Adrenal gland (tissue), 12 donors: ENCODE data around the gene ADAMTS18. TPM values are rescaled to one million over a fixed set of nuclear protein-coding genes. Genes with fewer than 3 reads are reported as not detected.

Source experiments
- DNase-seq, 7 donors: peaks; one replicate each; pipeline ENCODE4 v3.0.0-alpha.2; 2019 to 2020
- H3K27ac ChIP-seq, 5 donors: fragments of 200-600 bp; sonication (generic) in 4 of 5; 1 replicate in 3 of 5; 2 replicates in 2 of 5; pipeline versions ENCODE4 v1.5.1 to v1.8.0; 2016 to 2020; ENCODE audit warnings: mild to moderate bottlenecking in 1 of 5
- H3K27me3 ChIP-seq: fragments of 200-600 bp; 2 replicates; pipeline ENCODE4 v1.8.0; 2021
- H3K36me3 ChIP-seq, 2 donors: fragments of 200-600 bp; replicated peaks in 1 of 2; 1 replicate in 1 of 2; 2 replicates in 1 of 2; pipeline versions ENCODE4 v1.5.1 to v1.8.0; 2018 to 2022
- H3K4me1 ChIP-seq, 2 donors: fragments of 200-600 bp; replicated peaks in 1 of 2; 1 replicate in 1 of 2; 2 replicates in 1 of 2; pipeline versions ENCODE4 v1.5.1 to v1.8.0; 2018 to 2021
- H3K4me3 ChIP-seq, 4 donors: fragments of 200-600 bp; sonication (generic) in 3 of 4; one replicate each; pipeline ENCODE4 v1.5.1; 2016 to 2018
- H3K9me3 ChIP-seq, 3 donors: fragments of 200-600 bp; sonication (generic) in 1 of 3; replicated peaks in 1 of 3; 1 replicate in 2 of 3; 2 replicates in 1 of 3; pipeline versions ENCODE4 v1.5.1 to v1.8.0; 2016 to 2021
- CTCF ChIP-seq, 6 experiments: fragments of 450-650 bp in 4 of 6; fragments of 200-600 bp in 2 of 6; sonication (generic) in 1 of 6; IDR thresholded peaks; 1 replicate in 5 of 6; 2 replicates in 1 of 6; pipeline versions ENCODE4 v1.5.1 to v1.8.0; 2016 to 2021; ENCODE audit warnings: antibody characterized with exemption in 6 of 6, mild to moderate bottlenecking in 2 of 6, moderate library complexity in 1 of 6
- POLR2A ChIP-seq, 2 donors: fragments of 450-650 bp; IDR thresholded peaks; one replicate each; pipeline ENCODE4 v1.6.1; 2017; ENCODE audit warnings: antibody characterized with exemption in 2 of 2, mild to moderate bottlenecking in 2 of 2, moderate library complexity in 1 of 2
- WGBS, 4 donors: extraction: QIAGEN DNeasy Blood & Tissue Kit in 2 of 4; methylation state at CpG; one replicate each; pipeline versions ENCODE4 v1.1.5 to v1.1.7; 2013 to 2017; 5-methylcytosine and 5-hydroxymethylcytosine counted together
- intact Hi-C, 2 donors: fragments of 100-400 bp; cut with DNase I; formaldehyde crosslinking; loops; one replicate each; pipeline versions ENCODE4 v1.14.1 to v1.15.0; 2022 to 2023
- polyA plus RNA-seq, 3 donors: library from polyadenylated mRNA; stranded (reverse); fragments of 200-250 nt in 2 of 3; fragments of 350-450 nt in 1 of 3; fragmentation: Illumina TruSeq in 1 of 3; extraction: RNeasy Lipid Tissue Mini Kit (QIAGEN cat#74804) in 1 of 3; gene quantifications; one replicate each; pipeline ENCODE4 v1.2.3, GENCODE V29; 2013 to 2014
- total RNA-seq, 9 donors: library from RNA; depleted of rRNA in 4 of 9; stranded (reverse); fragments of >200 nt in 4 of 9; fragments of 120-200 nt in 1 of 9; fragmentation: NEBNext Ultra II Directional in 1 of 9; extraction: Animal tissue kit (Norgen Biotek cat#: 25700) in 1 of 9; gene quantifications; one replicate each; pipeline versions ENCODE4 v1.1.0 to v1.2.4, GENCODE V29; 2013 to 2023
- donor health status: healthy with polysubstance abuse.
- donor health status: Bipolar disorder and iron deficiency.
- donor health status: DM: yes; HTN: yes; CAD: no.
- donor health status: DM: no; HTN: no; CAD: no.
- donor health status: DM: no; HTN: no; CAD: no.
- donor health status: DM: yes; HTN: yes; CAD: no.

ADAMTS18 gene
- total and polyA plus RNA-seq, 12 donors, result 0.10 to 0.32 (median 0.11) TPM; not detected in 9

GRCh38 chr16:77322757-77323156 lies 112.1 kb downstream of the ADAMTS18 start:
- DNase-seq, result no peak
- no peak for TF ChIP-seq CTCF (IDR thresholded peaks at IDR 0.05)
- TF ChIP-seq POLR2A (IDR thresholded peaks at IDR 0.05), result no peak
- H3K27ac ChIP-seq, result no peak overlapping the region
- intact Hi-C loops, result no loop called here
- H3K27me3 ChIP-seq, result no peaks in the 10 kb centered on the region
- no peaks in the 10 kb centered on the region for H3K36me3 ChIP-seq
- H3K4me3 ChIP-seq, result no peak overlapping the region
- H3K9me3 ChIP-seq, result no peaks in the 10 kb centered on the region
- 42 to 49% (median 46%) methylated on average over 2 of the region's 2 CpGs for WGBS, 4 donors
- no peaks in the 10 kb centered on the region for H3K4me1 ChIP-seq

DNA sequence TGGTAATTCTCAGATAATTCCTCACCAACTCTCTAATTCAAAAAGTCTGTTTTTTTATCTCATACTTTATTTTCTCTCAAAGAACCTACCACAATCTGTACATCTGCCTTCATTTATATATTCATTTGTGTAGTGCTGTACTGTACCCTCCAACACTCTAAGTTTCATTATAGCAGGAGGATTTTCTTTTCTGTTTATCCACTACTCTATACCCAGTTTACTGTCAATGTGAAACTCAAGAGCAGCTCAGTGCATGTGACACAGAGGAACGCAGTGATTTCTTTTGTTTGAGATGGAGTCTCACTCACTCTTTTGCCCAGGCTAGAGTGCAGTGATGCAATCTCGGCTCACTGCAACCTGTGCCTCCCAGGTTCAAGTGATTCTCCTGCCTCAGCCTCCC lies 117.8 kb downstream of the ADAMTS18 start:
- no peaks in the 10 kb centered on the region for H3K36me3 ChIP-seq
- intact Hi-C loops, result no loop called here
- no peak for TF ChIP-seq CTCF (IDR thresholded peaks at IDR 0.05)
- no peak for TF ChIP-seq POLR2A (IDR thresholded peaks at IDR 0.05)
- H3K4me1 ChIP-seq, result no peaks in the 10 kb centered on the region
- no peak for DNase-seq
- H3K4me3 ChIP-seq, result no peak overlapping the region
- WGBS, 4 donors, result 70 to 89% (median 78%) methylated on average over 2 of the region's 2 CpGs
- no peaks in the 10 kb centered on the region for H3K9me3 ChIP-seq
- H3K27me3 ChIP-seq, result no peaks in the 10 kb centered on the region
- no peak overlapping the region for H3K27ac ChIP-seq

DNA sequence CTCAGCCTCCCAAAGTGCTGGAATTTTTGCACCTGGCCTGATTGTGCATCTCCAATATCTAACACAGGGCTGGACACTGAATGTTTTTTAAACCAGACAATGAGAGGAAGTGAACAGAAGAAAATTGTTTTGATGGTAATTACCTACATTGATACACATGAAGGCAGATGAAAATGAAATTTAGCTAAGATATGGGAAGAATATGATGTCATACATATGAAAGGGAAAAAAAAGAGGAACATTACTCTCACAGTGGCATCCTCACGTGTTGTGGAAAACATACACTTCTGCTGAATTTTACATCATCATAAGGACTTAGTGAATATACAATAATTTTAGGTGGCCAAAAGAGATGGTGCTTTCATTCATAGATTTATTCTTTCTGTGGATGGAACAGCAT lies 124.0 kb downstream of the ADAMTS18 start:
- H3K36me3 ChIP-seq, result no peaks in the 10 kb centered on the region
- 56 to 61% (median 59%) methylated on average over 1 of the region's 1 CpG for WGBS, 4 donors

DNA sequence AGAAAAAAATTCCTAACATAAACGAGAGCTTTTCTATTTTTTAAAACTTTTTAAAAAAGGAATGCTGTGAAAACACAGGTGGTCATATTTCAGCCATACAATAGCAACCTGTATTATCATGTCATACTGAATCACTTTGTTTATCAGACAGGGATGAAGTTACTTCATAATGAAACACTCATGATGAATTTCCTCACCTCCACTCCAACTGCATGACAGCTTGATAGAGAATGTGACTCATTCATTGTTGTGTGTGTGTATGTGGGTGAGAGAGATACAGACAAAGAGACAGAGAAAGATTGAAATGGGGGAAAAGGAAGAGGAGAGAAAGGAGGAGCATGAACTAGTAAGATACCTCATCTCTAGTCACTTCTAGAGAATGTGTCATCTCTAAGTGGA lies 126.7 kb downstream of the ADAMTS18 start:
- no peak for TF ChIP-seq POLR2A (IDR thresholded peaks at IDR 0.05)
- no peak for TF ChIP-seq CTCF (IDR thresholded peaks at IDR 0.05)
- intact Hi-C loops, result no loop called here
- no peak overlapping the region for H3K4me3 ChIP-seq
- 18 to 32% (median 20%) methylated on average over 1 of the region's 1 CpG for WGBS, 4 donors
- H3K9me3 ChIP-seq, result no peaks in the 10 kb centered on the region
- no peaks in the 10 kb centered on the region for H3K27me3 ChIP-seq
- no peak for DNase-seq
- no peaks in the 10 kb centered on the region for H3K4me1 ChIP-seq
- H3K36me3 ChIP-seq, result no peaks in the 10 kb centered on the region
- no peak overlapping the region for H3K27ac ChIP-seq

More for the DNA sequence above, 124.0 kb downstream of the ADAMTS18 start:
- Histone ChIP-seq H3K27ac (no peak overlapping the region), H3K27me3 (no peaks in the 10 kb centered on the region), H3K4me3 (no peak overlapping the region), H3K4me1 (no peaks in the 10 kb centered on the region), H3K9me3 (no peaks in the 10 kb centered on the region)
- DNase-seq, result no peak
- intact Hi-C loops, result no loop called here
- TF ChIP-seq POLR2A (IDR thresholded peaks at IDR 0.05), result no peak
- no peak for TF ChIP-seq CTCF (IDR thresholded peaks at IDR 0.05)
